Amniotic stem cell (primary cell): ENCODE measurements around the gene OR4C3.
"Not testable (repeated sequence)": the region's sequence is repeated elsewhere in the genome, so short reads cannot be mapped to it uniquely, and the experiment has no call there.

Experiments used
- DNase-seq: peaks from one replicate; lab custom pipeline; 2025; lab: John Stamatoyannopoulos, UW

The OR4C3 gene

DNA sequence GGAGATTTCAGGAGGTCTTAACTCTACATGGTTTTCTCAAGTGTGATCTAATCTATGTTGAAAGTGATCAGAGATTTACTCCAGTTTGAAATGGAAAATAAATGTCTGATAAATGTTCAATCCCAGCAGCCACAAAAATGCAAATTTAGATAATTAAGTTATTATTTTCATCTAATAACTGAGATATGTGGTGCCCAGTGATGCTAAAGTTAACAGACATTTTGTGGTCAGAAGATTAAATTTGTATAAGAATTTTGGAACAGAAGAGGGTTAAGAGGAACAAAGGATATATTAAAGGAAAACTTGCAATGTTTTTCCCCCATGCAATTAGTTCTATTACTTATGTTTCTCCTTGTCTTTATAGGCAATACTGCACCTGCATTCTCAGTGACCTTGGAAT, at the start of gene OR4C3:
TSS of gene OR4C3 (plus strand) at position 301 of the 400 bp plus-strand sequence. CDS start 102 bp downstream, outside the sequence.
- DNase-seq: not testable (repeated sequence)

DNA sequence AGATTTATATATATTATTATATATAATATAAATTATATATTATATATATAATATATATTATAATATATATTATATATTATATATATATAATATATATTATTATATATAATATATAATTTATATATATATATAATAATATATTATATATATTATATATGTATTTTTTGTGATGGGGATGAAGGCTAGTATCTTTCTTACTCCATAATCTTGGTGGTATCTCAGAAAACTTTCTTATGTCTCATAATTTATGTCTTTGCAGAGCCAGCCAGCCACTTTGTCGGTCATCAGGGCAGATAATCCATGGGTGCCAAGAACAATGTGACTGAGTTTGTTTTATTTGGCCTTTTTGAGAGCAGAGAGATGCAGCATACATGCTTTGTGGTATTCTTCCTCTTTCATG, 18.8 kb upstream of the OR4C3 start, which contains the start of gene OR4S1:
TSS of gene OR4S1 (plus strand) at position 301 of the 400 bp plus-strand sequence. CDS start at position 301, 0 bp downstream.
- DNase-seq: no peak

DNA sequence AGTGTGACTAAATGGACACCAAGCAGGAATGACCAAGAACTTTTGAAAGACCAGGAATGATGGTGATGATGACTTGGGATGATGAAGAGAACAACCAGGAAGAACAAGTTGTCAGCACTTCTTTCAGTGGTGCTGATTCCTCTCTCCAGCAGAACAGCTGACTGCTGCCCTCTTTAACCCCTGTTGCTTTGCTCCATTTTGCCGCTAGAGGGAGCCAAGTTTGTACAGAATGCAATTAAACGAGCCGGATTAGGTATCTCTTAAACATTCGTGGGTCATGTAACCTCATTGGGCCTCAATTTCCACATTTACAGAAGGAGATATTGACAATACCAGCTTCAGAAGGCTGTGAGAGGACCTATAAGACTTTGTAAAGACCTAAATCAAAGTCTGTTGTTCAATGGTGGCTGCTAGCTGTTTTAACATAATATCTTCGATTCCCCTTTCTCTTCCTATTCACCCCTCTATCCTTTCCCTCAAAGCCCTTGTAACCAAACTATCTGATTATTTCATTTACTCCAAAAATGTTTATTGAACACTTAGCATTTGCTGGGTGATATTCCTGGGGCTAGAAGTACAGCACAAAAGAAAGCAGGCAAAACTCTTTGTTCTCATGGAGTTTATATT, 16.8 kb upstream of the OR4C3 start:
- no peak for DNase-seq

GRCh38 chr11:48313590-48313989, 11.1 kb upstream of the OR4C3 start:
- DNase-seq: not testable (repeated sequence)

DNA sequence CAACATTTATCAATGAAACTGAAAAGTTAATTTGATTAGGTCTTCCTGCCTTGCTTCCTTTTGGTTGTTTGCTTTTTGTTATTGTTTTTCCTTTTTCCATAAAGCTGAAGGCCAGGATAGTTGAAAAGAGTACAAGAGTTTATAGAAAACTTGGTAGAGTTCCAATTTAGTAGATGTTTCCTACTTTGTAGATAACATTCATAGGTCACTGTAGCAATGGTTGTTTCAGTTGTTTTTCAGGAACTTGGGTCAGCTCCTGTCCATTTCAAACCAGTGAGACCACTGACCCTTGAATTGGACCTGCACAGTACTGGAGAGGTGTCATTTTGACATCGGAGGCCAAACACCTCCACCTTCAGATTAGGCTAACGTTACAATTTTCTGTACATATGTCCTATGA, 4.9 kb upstream of the OR4C3 start:
- DNase-seq: not testable (repeated sequence)

DNA sequence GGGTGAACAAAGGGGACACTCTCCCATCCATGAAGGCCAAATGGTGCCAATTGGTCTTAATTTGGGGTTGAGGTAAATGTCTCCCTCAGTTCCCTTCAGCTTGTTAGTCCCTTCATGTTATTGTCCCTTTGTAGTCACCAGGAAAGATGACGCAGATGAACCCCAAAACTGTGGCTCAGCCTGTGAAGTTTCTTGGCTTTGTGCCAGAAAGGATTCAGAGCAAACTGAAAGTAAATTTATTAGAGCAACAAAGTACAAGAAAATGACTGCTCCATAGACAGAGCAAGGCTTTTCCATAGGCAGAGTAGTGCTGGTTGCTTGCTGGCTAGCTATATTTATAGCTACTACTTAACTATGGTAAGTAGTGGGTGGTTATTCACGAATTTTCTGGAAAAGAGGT, 16.7 kb downstream of the OR4C3 start:
- DNase-seq: no peak

DNA sequence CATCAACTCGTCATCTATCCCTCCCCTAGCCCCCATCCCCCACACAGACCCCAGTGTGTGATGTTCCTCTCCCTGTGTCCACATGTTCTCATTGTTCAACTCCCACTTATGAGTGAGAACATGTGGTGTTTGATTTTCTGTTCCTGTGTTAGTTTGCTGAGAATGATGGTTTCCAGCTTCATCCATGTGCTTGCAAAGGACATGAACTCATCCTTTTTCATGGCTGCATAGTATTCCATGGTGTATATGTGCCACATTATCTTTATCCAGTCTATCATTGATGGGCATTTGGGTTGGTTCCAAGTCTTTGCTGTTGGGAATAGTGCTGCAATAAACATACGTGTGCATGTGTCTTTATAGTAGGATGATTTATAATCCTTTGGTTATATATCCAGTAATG, 17.8 kb downstream of the OR4C3 start:
- DNase-seq: not testable (repeated sequence)

DNA sequence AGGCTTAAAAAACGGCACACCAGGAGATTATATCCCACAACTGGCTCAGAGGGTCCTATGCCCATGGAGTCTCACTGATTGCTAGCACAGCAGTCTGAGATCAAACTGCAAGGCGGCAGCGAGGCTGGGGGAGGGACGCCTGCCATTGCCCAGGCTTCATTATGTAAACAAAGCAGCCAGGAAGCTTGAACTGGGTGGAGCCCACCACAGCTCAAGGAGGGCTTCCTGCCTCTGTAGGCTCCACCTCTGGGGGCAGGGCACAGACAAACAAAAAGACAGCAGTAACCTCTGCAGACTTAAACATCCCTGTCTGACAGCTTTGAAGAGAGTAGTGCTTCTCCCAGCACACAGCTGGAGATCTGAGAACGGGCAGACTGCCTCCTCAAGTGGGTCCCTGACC, 21.6 kb downstream of the OR4C3 start:
- not testable (repeated sequence) for DNase-seq

GRCh38 chr11:48354013-48354412, 29.3 kb downstream of the OR4C3 start:
- no peak for DNase-seq

- no peak for DNase-seq
Observed at GRCh38 chr11:48354677-48355076, 30.0 kb downstream of the OR4C3 start.

- not testable (repeated sequence) for DNase-seq
Observed at GRCh38 chr11:48361289-48361688, 36.6 kb downstream of the OR4C3 start.

DNA sequence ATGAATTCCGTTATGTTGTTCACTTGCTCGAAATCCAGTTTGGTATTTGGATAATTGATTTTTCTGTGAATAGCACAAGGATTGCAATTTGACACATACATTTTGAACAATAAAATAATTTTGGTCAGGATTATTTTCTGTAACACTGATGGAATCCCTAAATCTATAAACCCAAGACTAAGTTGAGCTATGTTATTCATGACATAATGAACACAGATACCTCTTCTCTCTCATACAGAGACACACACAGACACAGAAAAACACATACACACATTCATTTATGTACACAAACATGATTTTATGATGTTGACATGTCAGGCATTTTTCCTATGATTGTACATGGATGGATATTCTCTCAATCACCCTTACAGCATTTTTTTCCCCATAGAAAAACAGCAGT, 41.6 kb downstream of the OR4C3 start, which contains the start of gene OR4C5:
TSS of gene OR4C5 (minus strand) at position 101 of the 400 bp plus-strand sequence. CDS start at position 101, 0 bp downstream.
- no peak for DNase-seq
